HG03039 (cell line): ENCODE data around the gene PNPLA1.

ENCODE experiments used
- ATAC-seq: cut with Tn5 transposase; IDR thresholded peaks from one replicate; pipeline ENCODE4 v1.9.1; 2021; ENCODE audit warnings: mild to moderate bottlenecking, moderate library complexity; ENCODE audit not compliant: unreplicated experiment

The PNPLA1 gene

DNA sequence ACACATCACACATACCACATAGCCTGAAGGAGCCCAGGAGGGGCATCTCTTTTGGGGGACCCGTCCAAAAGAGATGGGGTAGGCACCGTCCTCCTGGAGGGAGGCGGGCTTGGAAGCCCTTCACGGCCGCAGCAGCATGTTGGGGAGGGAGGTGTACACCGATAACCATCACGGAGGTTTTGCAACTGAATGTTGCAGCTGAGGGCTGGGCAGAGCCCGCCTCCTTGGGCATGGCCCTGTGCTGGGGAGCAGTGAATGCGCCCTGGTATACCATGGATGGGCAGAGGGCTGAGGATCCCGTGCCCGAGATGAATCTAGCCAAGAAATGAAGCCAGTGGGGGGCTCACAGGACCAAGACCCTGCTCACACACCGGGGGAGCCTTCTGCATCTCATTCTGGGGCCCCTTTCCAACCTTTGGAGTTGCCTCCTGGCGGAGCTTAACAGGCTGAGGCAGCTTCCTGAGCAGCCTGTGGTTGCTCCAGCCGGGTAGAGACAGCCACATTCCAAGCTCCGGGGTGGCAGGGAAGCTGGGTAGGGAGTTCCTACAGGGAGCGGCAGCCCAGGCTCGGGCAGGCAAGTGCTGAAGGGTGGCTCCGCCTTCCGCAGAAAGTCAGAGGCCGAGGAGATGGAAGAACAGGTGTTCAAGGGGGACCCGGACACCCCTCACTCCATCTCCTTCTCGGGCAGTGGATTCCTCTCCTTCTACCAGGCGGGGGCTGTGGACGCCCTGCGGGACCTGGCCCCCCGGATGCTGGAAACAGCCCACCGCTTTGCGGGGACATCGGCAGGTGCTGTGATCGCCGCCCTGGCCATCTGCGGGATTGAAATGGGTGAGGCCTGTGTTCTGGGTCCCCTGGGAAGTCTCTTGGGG, at the start of gene PNPLA1:
TSS of gene PNPLA1 (plus strand) at position 227 of the 872 bp plus-strand sequence. CDS start at position 627, 400 bp downstream.
- ATAC-seq = no peak

GRCh38 chr6:36220226-36220625, 49.6 kb upstream of the PNPLA1 start:
- ATAC-seq = no peak

GRCh38 chr6:36221674-36222073, 48.2 kb upstream of the PNPLA1 start:
- no peak for ATAC-seq

DNA sequence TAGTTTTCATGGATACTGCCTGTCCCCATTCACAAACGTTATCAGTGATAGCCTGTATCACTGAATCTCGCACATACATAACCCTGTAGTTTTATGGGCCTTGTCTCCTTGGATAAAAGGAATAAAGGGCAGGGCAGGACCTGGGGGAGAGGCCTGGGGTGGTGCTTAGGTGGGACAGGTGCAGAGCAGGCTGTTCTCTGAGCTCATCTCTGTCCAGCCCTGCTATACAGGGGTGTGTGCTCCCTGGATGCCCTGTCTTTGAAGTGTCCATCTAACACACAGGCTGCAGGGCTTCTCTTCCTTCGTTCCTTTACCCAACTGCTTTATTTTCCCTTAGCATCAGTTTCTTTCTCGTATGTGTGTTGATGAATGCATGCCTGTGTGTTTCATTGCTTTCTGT, 46.9 kb upstream of the PNPLA1 start:
- no peak for ATAC-seq

- no peak for ATAC-seq
Measured at GRCh38 chr6:36223706-36224105, 46.2 kb upstream of the PNPLA1 start.

DNA sequence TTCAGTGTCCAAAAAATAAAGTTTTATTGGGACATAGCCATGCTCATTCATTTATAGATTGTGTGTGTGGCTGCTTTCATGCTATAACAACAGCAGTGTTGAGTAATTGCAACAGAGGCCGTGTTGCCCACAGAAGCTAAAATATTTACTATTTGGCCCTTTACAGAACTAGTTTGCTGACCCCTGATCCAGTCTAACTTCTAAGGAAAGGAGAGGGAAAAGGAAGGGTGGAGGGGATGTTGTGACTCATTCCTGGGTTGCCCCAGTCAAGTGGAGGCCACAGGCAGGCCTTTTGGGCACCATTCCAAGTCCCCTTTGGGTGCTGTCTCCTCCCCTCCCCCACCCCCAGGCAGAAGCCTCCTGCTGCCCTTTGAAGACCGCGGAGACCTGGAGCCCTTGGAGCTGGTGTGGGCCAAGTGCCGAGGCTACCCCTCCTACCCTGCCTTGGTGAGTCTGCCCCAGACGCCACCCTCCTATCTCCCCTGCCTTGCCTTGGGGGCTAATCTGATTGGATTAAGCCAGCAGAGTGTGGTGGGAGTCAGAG, 44.9 kb upstream of the PNPLA1 start:
- ATAC-seq = no peak

GRCh38 chr6:36226438-36227047, 43.3 kb upstream of the PNPLA1 start:
- no peak for ATAC-seq

DNA sequence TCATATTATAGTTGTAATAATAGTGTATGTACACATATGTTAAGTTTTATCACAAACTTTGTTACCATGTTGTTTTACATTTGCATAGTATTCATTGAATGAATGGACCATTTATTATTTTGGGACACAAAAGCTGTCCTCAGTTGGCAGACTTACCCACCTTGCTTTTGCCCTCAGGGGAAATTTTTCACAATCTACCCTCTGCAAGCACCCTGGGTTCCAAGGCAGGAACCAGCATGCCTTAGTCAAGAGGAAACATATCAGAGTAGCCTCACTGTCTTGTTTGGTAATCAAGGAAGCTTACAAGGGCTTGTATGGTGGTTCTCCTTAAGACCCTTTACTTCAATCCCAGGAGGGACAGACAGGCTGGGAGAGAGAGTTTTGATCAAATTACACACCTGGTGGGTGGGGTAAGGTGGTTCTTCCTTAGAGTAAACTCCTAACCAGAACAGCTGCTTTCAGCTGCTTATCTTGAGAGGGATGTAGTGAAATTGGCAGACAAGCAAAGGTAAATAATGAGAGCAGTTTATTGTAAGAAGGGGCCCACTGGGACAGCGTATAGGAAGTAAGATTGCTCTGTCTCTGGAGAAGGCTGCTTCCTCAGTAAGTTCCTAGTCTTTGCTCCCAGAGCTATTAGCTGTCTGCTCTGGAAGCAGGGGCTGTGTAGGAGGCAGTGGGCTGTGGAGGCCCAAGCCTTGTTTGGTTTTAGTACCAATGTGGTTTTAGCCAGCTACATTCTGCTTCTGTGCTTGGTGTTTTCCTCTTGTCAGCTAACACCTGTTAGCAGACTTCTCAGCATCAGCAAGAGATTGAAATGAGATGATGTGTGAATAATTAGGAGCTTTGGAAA, 42.3 kb upstream of the PNPLA1 start:
- ATAC-seq = no peak

DNA sequence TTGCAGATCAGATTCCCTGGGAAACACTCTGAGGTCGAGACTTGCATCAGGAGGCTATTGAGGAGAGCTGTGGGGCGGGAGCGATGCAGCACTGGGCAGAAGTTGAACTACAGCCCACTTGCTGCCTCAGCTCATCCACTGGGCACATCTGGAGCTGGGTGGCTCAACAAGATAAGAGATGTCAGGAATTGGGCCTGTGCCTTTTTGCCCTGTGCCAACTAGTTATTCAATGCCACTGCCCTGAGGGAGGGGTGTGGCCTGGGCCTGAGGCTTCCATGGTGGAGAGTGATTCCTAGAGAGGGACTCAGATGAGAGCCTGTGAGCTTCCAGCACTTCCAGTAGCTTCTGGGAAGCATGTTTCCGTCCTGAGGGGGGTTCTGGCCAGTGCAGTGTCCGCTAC, 40.6 kb upstream of the PNPLA1 start:
- no peak for ATAC-seq

DNA sequence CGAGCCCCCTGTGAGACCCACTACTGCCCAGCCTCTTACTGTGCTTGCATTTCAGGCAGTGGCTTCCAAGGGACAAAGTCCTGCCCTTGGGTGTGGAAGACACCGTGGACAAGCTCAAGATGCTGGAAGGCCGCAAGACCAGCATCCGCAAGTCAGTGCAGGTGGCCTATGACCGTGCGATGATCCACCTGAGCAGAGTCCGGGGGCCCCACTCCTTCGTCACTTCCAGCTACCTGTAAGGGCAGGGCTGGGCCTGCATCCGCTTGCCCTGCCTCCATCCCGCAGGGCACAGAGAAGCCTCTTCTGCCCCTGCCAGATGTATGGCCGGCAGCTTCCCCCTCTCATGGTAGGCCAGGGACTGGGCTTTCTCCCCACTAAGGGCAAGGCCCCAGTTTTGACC, 39.5 kb upstream of the PNPLA1 start:
- ATAC-seq = no peak

DNA sequence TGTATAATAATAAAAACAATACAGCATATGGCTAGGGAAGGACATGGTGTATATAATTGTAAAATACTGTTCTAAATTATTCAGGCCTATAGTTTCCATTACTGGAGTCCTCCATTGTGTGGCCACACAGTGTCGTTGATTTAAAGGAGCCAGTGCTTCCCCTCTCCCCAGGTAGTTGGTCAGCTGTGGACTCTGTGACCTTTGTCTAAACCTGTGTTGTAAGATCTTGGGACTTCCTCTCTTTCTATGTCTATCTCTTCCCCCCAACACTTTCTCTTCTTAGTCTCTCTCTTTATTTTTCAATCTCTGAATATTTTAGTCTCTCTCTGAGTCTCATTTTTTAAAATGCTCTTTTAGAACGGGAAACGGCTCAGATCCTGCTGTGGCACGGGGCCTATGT, 37.7 kb upstream of the PNPLA1 start:
- no peak for ATAC-seq

GRCh38 chr6:36235309-36235708, 34.6 kb upstream of the PNPLA1 start:
- no peak for ATAC-seq

DNA sequence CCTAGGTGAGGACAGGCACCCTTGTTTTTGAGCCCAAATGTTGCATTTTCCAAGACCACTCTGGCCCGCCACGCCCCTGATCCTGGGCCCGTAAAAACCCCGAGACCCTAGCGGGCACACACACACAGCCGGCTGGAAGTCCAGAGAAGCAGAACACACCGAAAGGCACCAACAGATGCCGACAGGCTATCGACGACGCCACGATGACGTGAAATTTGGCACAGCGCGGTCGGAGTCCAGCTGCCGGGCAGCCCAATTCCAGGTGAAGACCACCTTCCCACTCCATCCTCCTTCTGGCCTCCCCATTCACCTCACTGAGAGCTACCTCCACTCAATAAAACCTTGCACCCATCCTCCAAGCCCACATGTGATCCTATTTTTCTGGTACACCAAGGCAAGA, 34.0 kb upstream of the PNPLA1 start:
- no peak for ATAC-seq

DNA sequence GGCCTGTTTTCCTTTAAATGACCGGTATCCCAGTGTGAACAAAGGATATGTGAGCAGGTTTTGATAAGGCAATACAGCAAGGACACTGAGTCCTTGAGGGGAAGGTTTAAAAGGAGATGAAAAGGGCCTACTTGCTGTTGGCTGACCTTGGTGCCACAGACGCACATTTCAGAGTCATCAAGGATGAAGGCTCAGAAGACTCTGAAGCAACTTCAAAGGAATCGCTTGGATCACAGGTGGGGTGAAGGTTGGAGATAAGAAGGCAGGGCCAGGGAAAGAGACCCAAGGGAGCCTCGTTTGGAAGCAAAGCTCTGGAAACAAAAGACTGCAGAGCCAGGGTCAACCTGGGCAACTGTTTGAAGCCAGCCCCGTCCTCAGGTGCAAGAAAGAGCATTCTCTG, 30.1 kb upstream of the PNPLA1 start:
- no peak for ATAC-seq

DNA sequence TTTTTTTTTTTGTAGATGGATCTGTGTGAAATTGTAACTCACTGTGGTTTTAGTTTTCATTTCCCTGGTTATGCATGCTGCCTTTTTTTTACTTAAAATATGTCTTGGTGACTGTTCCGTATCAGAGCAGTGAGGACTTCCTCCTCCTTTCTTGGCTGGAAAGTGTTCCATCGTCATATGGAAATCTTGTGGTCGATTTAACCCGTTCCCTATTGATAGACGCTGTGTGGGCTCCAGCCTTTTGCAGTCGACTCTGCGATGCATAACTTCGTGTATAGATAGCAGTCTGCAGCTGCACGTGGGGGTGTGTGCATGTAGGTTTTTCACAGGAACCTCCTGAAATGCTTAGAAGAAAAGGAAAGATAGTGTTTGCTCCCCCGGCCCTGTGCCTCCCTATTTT, 28.1 kb upstream of the PNPLA1 start:
- ATAC-seq = no peak

GRCh38 chr6:36242161-36242560, 27.7 kb upstream of the PNPLA1 start:
- no peak for ATAC-seq

GRCh38 chr6:36242626-36243025, 27.2 kb upstream of the PNPLA1 start:
- ATAC-seq = no peak

- ATAC-seq = no peak
Measured at GRCh38 chr6:36243562-36244212, 26.2 kb upstream of the PNPLA1 start.

DNA sequence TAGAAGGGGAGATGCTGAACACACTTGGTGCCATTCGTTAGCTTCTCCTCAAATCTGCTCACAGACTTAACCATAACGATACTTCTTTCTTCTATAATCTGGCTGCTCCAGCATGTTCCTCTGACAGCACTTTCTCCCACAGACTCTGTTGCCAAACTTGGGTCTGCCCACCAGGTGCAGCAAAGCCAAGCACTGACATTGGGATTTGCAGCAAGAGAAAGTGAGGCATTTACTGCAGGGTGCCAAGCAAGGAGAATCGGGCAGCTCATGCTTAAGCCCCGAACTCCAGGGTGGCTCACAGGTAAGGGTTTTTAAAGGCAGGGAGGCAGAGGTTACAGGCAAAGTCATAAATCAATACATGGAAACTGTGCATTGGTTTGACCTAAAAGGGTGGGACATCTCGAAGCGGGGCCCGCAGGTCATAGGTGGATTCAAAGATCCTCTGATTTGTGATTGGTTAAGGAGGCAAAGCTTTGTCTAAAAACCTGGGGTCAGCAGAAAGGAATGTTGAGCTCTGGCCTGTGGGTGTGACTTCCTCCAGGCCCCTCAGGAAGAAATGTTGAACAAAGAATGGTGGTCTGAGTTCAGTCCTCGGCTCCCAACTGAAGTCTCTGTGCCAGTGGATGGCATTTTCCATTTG, 25.1 kb upstream of the PNPLA1 start:
- ATAC-seq = no peak

DNA sequence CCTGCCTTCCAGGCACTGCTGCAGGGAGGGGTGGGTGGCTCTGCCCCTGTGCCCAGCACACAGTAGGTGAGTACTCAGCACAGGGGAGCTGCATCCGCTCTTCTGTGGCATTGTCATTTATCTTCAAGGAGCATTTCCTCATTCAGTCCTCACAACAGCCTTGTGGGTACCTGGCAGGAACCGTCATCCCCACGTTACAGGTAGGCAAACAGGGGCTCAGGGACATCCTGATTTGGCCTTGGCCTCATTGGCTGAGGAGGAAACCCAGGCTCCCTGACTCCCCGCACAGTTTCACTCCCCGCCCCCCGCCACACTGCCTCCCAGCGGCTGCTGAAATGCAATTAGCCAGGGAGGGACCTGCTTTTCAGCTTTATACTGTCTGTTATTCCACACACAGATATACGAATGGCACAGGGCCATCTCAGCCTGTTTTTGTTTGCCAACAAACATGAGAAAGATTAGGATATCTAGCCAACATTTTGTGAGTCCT, 24.2 kb upstream of the PNPLA1 start:
- no peak for ATAC-seq
